OCI-LY3 (cell line): ENCODE data around the gene CCDC92.

Experiments
- CTCF ChIP-seq: fragments of 200-600, 300-600 bp; sonication (generic); IDR thresholded peaks from 2 replicates; pipeline ENCODE4 v1.5.1; 2014; ENCODE audit warnings: antibody characterized with exemption, low read length, low read depth
- EZH2phosphoT487 ChIP-seq: fragments of 200-600 bp; shearing (Covaris generic); IDR thresholded peaks from 2 replicates; pipeline ENCODE4 v1.6.1; 2018; ENCODE audit warnings: antibody characterized with exemption, mixed run types, low read depth

- no peak for TF ChIP-seq CTCF
- no peak for TF ChIP-seq EZH2phosphoT487
Observed at GRCh38 chr12:123998344-123998990, 25.8 kb upstream of the CCDC92 start.
